Measurements from ENCODE around the gene CHMP1A. TPM values are rescaled to one million over a fixed set of nuclear protein-coding genes. Genes with fewer than 3 reads are reported as not detected.

Gene CHMP1A
- total RNA-seq, 1 experiment from 2014 or later = 158 TPM

GRCh38 chr16:89641458-89642119 is 15.9 kb downstream of the CHMP1A start:
- Histone ChIP-seq H4K20me1 (ENCODE audit: insufficient read depth) (no peaks in the 10 kb centered on the region), H3K27me3 (ENCODE audit: insufficient read depth, low read length) (no peaks in the 10 kb centered on the region), H3K4me2 (ENCODE audit: low read length) (peak overlapping the region; percentile 49), H3K79me2 (ENCODE audit: insufficient read depth, low read length) (no peaks in the 10 kb centered on the region), H2AFZ (ENCODE audit: low read depth, low read length, poor library complexity, severe bottlenecking) (no peak overlapping the region), H3K27ac (ENCODE audit: low read depth, low read length) (no peak overlapping the region), H3K4me1 (ENCODE audit: control insufficient read depth in 1 of 2, insufficient read depth in 2 of 2, low read length in 2 of 2) (peaks cover 8 to 23% of the 10 kb centered on the region in 2 experiments; a peak in 3 of 4 replicates), H3K9me2 (ENCODE audit: insufficient read depth) (no peaks in the 10 kb centered on the region), H3K36me3 (ENCODE audit: control insufficient read depth in 1 of 2, insufficient read depth in 2 of 2, low read length in 2 of 2) (peaks cover 6 to 10% of the 10 kb centered on the region in 2 experiments; a peak in 3 of 4 replicates), H3K9ac (ENCODE audit: low read length) (no peak overlapping the region), H3K4me3 (replicated peaks in 1 of 2; ENCODE audit: low read depth in 1 of 2, low read length in 2 of 2) (no peak overlapping the region), H3K9me3 (ENCODE audit: control insufficient read depth in 1 of 2, insufficient read depth in 1 of 2, low read depth in 1 of 2, low read length in 2 of 2) (no peaks in the 10 kb centered on the region)
- ChIA-PET CTCF (interaction anchor here (0.6 to 1.8 kb wide), 8 partner anchors 16 to 57 kb away, joined by 3 to 6 read pairs (median 3); partner anchors contain the start of genes CHMP1A and SPATA33), RAD21 (ENCODE audit: low non-redundant PET in 1 of 2, low total read pairs in 2 of 2, uncharacterized antibody in 2 of 2, unreplicated experiment in 2 of 2) (interaction anchor here (0.6 to 2.0 kb wide), 6 partner anchors 12 to 66 kb away, joined by 3 to 10 read pairs (median 4); partner anchors contain the start of gene CPNE7 (in 1 of the 2)), POLR2A (no interaction called here)
- TF ChIP-seq SP1 (IDR thresholded peaks at IDR 0.05; ENCODE audit: low read depth) = no peak
- no peak for TF ChIP-seq YY1 (IDR thresholded peaks at IDR 0.05; ENCODE audit: extremely low read depth, insufficient replicate concordance, low read depth, low read length)
- no peak for TF ChIP-seq POLR2A (IDR thresholded peaks at IDR 0.05; ENCODE audit: borderline replicate concordance, extremely low read depth, insufficient read depth, insufficient read length)
- TF ChIP-seq ATF3 (IDR thresholded peaks at IDR 0.05) = no peak
- DNase-seq (ENCODE audit: low read depth, low spot score) (no peak), ATAC-seq (no peak)
- BruUV-seq (replicated peaks) = no TSS peak
- intact Hi-C loops (cut with micrococcal nuclease) = loop anchor here (1.0 kb wide), 3 partner anchors 26 to 67 kb away; no protein-coding TSS in a partner anchor

GRCh38 chr16:89639385-89639784 is 18.1 kb downstream of the CHMP1A start:
- CTCF ChIA-PET = interaction anchor here (1.2 kb wide), 1 partner anchor 74 kb away, joined by 3 read pairs; no protein-coding TSS in a partner anchor
- POLR2A ChIA-PET = no interaction called here

More at GRCh38 chr16:89639385-89639784, 18.1 kb downstream of the CHMP1A start:
- Histone ChIP-seq H3K4me3 (replicated peaks in 1 of 2; ENCODE audit: low read depth in 1 of 2, low read length in 2 of 2) (no peak overlapping the region), H3K36me3 (ENCODE audit: control insufficient read depth in 1 of 2, insufficient read depth in 2 of 2, low read length in 2 of 2) (no peaks in the 10 kb centered on the region), H2AFZ (ENCODE audit: low read depth, low read length, poor library complexity, severe bottlenecking) (no peak overlapping the region), H3K27me3 (ENCODE audit: insufficient read depth, low read length) (peaks cover 11% of the 10 kb centered on the region), H3K27ac (ENCODE audit: low read depth, low read length) (no peak overlapping the region), H3K9ac (ENCODE audit: low read length) (no peak overlapping the region), H3K9me3 (ENCODE audit: control insufficient read depth in 1 of 2, insufficient read depth in 1 of 2, low read depth in 1 of 2, low read length in 2 of 2) (no peaks in the 10 kb centered on the region), H4K20me1 (ENCODE audit: insufficient read depth) (no peaks in the 10 kb centered on the region), H3K4me1 (ENCODE audit: control insufficient read depth in 1 of 2, insufficient read depth in 2 of 2, low read length in 2 of 2) (peaks cover 8 to 23% of the 10 kb centered on the region in 2 experiments; a peak in 3 of 4 replicates), H3K79me2 (ENCODE audit: insufficient read depth, low read length) (no peaks in the 10 kb centered on the region), H3K4me2 (ENCODE audit: low read length) (no peak overlapping the region), H3K9me2 (ENCODE audit: insufficient read depth) (no peaks in the 10 kb centered on the region)
- RAD21 ChIA-PET (ENCODE audit: low non-redundant PET in 1 of 2, low total read pairs in 2 of 2, uncharacterized antibody in 2 of 2, unreplicated experiment in 2 of 2) = interaction anchor here (0.6 to 0.9 kb wide), 2 partner anchors 40 to 94 kb away, joined by 3 read pairs; no protein-coding TSS in a partner anchor
- no peak for TF ChIP-seq SIN3A (IDR thresholded peaks at IDR 0.05; ENCODE audit: low read depth)
- ATAC-seq (no peak), DNase-seq (ENCODE audit: low read depth, low spot score) (no peak)
- intact Hi-C loops (cut with micrococcal nuclease) = no loop called here
- BruUV-seq (replicated peaks) = no TSS peak

Data from HCT116 (cell line).